PC-3 (cell line): Measurements from ENCODE around the gene GLIPR1.

Source experiments
- CTCF ChIP-seq: fragments of 300-600 bp; sonication (generic); conservative IDR thresholded peaks from 2 replicates; pipeline ENCODE4 v1.5.1; 2017; ENCODE audit warnings: antibody characterized with exemption, low read depth, mild to moderate bottlenecking, low read length
- EZH2 ChIP-seq: fragments of 300-600 bp; sonication (generic); IDR thresholded peaks from one replicate; pipeline ENCODE4 v1.6.1; 2017; ENCODE audit warnings: antibody characterized with exemption, mild to moderate bottlenecking, low read length; ENCODE audit not compliant: unreplicated experiment

- TF ChIP-seq CTCF: no peak
- TF ChIP-seq EZH2: no peak
Measured at GRCh38 chr12:75432924-75433323, 47.6 kb upstream of the GLIPR1 start.
